GM12878 (cell line): ENCODE measurements around the gene RAD51B. TPM values are rescaled to one million over a fixed set of nuclear protein-coding genes. Genes with fewer than 3 reads are reported as not detected.
A peak's percentile ranks its signal among the peaks of the same experiment; 100 is the strongest.

Experiments used
- BRCA1 ChIP-seq: IDR thresholded peaks from 2 replicates; pipeline ENCODE4 v1.6.1; 2011; ENCODE audit warnings: low read depth, low read length, improper control_type of control experiment
- CEBPB ChIP-seq, 2 experiments: fragments of 150-350 bp in 1 of 2; IDR thresholded peaks; 2 replicates each; pipeline ENCODE4 v1.6.1; 2012 to 2014; ENCODE audit warnings: low read depth in 2 of 2, low read length in 2 of 2, borderline replicate concordance in 1 of 2, inconsistent platforms in 1 of 2
- CUX1 ChIP-seq: IDR thresholded peaks from 2 replicates; pipeline ENCODE4 v1.6.1; 2012; ENCODE audit warnings: improper control_type of control experiment, low read depth, low read length; ENCODE audit not compliant: insufficient replicate concordance
- ELK1 ChIP-seq: IDR thresholded peaks from 2 replicates; pipeline ENCODE4 v1.6.1; 2012; ENCODE audit warnings: low read depth, low read length, improper control_type of control experiment
- EZH2 ChIP-seq: IDR thresholded peaks from 2 replicates; pipeline ENCODE4 v1.6.1; 2012; ENCODE audit warnings: low read depth, mild to moderate bottlenecking, control low read depth, inconsistent platforms, low read length, borderline replicate concordance; ENCODE audit not compliant: control insufficient read depth
- FOXM1 ChIP-seq: IDR thresholded peaks from 2 replicates; pipeline ENCODE4 v1.6.1; 2012; ENCODE audit warnings: low read depth, mild to moderate bottlenecking, inconsistent platforms, low read length, moderate library complexity
- GABPA ChIP-seq: IDR thresholded peaks from 2 replicates; pipeline ENCODE4 v1.6.1; 2014; ENCODE audit warnings: antibody characterized with exemption, low read depth, mild to moderate bottlenecking, inconsistent platforms
- HSF1 ChIP-seq: fragments of 150-350 bp; IDR thresholded peaks from 2 replicates; pipeline ENCODE4 v1.6.1; 2014; ENCODE audit warnings: mild to moderate bottlenecking, low read depth, low read length
- IKZF2 ChIP-seq, 2 experiments: fragments of 450-650 bp; IDR thresholded peaks; 2 replicates each; pipeline ENCODE4 v1.6.1; 2017; ENCODE audit warnings: mild to moderate bottlenecking in 2 of 2, moderate library complexity in 2 of 2
- LARP7 ChIP-seq: fragments of 450-650 bp; IDR thresholded peaks from 2 replicates; pipeline ENCODE4 v1.6.1; 2017; ENCODE audit warnings: mild to moderate bottlenecking
- MEF2A ChIP-seq: IDR thresholded peaks from 2 replicates; pipeline ENCODE4 v1.6.1; 2011; ENCODE audit warnings: low read depth, mild to moderate bottlenecking, low read length, moderate library complexity; ENCODE audit not compliant: insufficient read depth
- NFYB ChIP-seq: IDR thresholded peaks from 2 replicates; pipeline ENCODE4 v1.6.1; 2011; ENCODE audit warnings: low read depth, mild to moderate bottlenecking, low read length, improper control_type of control experiment, moderate library complexity; ENCODE audit not compliant: insufficient read depth
- RELB ChIP-seq: fragments of 450-650 bp; IDR thresholded peaks from 2 replicates; pipeline ENCODE4 v1.6.1; 2017; ENCODE audit warnings: low read depth, mild to moderate bottlenecking, moderate library complexity
- SRF ChIP-seq, 2 experiments: IDR thresholded peaks; 2 replicates each; pipeline ENCODE4 v1.6.1; 2011; ENCODE audit warnings: low read depth in 2 of 2, low read length in 2 of 2, mild to moderate bottlenecking in 1 of 2, moderate library complexity in 1 of 2
- USF1 ChIP-seq: IDR thresholded peaks from 2 replicates; pipeline ENCODE4 v1.6.1; 2011; ENCODE audit warnings: borderline replicate concordance, low read depth, mild to moderate bottlenecking, moderate library complexity, mixed read lengths, low read length; ENCODE audit not compliant: insufficient read depth; ENCODE audit errors: extremely low read length
- ZNF217 ChIP-seq: fragments of 450-650 bp; IDR thresholded peaks from 2 replicates; pipeline ENCODE4 v1.6.1; 2017; ENCODE audit warnings: antibody characterized with exemption, mild to moderate bottlenecking
- ZZZ3 ChIP-seq: IDR thresholded peaks from 2 replicates; pipeline ENCODE4 v1.6.1; 2011; ENCODE audit warnings: low read depth; ENCODE audit not compliant: control insufficient read depth, insufficient read length
- polyA plus RNA-seq, 11 experiments: library from polyadenylated mRNA; depleted of rRNA in 4 of 11; unstranded in 6 of 11; stranded (reverse) in 5 of 11; fragments of >200 nt; fragmentation: Nextera tagmentation in 4 of 11; fragmentation: Illumina TruSeq in 1 of 11; extraction: Ambion mirVana in 4 of 11; extraction: Trizol in 1 of 11; gene quantifications; 1 replicate in 1 of 11; 2 replicates in 10 of 11; pipeline versions ENCODE4 v1.2.1 to v1.2.3, GENCODE V29; 2011 to 2016; ENCODE audit warnings: inconsistent platforms in 2 of 11, missing spikeins in 2 of 11, low read depth in 1 of 11
- total RNA-seq, 4 experiments: library from RNA; depleted of rRNA in 3 of 4; stranded (reverse); fragments of >200 nt in 3 of 4; fragmentation: Illumina TruSeq in 1 of 4; extraction: Trizol in 1 of 4; gene quantifications; 2 replicates each; pipeline versions ENCODE4 v1.2.1 to v1.2.3, GENCODE V29; 2013 to 2021

RAD51B gene
- total and polyA plus RNA-seq, 10 of the 15 experiments (the other 5 are each of a cell fraction or from before 2014, with no cell fraction given), result 9.8 to 26.8 (median 21.3) TPM

- TF ChIP-seq ELK1, result no peak
- TF ChIP-seq RELB, result no peak
- no peak for TF ChIP-seq GABPA
- TF ChIP-seq SRF (IDR thresholded peaks at IDR 0.05; ENCODE audit: low read depth in 2 of 2, low read length in 2 of 2), result no peak
- TF ChIP-seq ZZZ3, result no peak
- no peak for TF ChIP-seq EZH2
- TF ChIP-seq NFYB, result no peak
- TF ChIP-seq HSF1, result no peak
- no peak for TF ChIP-seq FOXM1
- peak in 1 of 2 experiments; percentile 39; a peak in 2 of 4 replicates for TF ChIP-seq IKZF2 (IDR thresholded peaks at IDR 0.05)
- 0 out of 2 replicates have a peak, but pooled peaks have one; percentile 3 for TF ChIP-seq MEF2A
- TF ChIP-seq BRCA1, result no peak
- TF ChIP-seq LARP7, result no peak
- no peak for TF ChIP-seq ZNF217
- TF ChIP-seq USF1, result no peak
- no peak for TF ChIP-seq CUX1
- TF ChIP-seq CEBPB (IDR thresholded peaks at IDR 0.05; ENCODE audit: borderline replicate concordance in 1 of 2, low read depth in 2 of 2, low read length in 2 of 2), result no peak
Measured at GRCh38 chr14:68359022-68359836, 539.6 kb downstream of the RAD51B start (continued).
